Gastrocnemius medialis (tissue), 4 donors: ENCODE measurements around the gene SENP1. TPM values are rescaled to one million over a fixed set of nuclear protein-coding genes. Genes with fewer than 3 reads are reported as not detected.

Experiments
- ATAC-seq, 2 donors: fragments of 150-250 bp; one replicate each; pipeline ENCODE4 v1.9.1; 2016
- DNase-seq, 2 donors: peaks; one replicate each; pipeline ENCODE4 v3.0.0-alpha.2; 2019
- H3K27ac ChIP-seq, 4 donors: fragments of 200-600 bp; sonication (generic); 1 replicate in 1 of 4; 2 replicates in 3 of 4; pipeline ENCODE4 v1.5.1; 2016 to 2018; ENCODE audit warnings: mild to moderate bottlenecking in 2 of 4, moderate library complexity in 1 of 4
- H3K27me3 ChIP-seq, 3 donors: fragments of 200-600 bp; sonication (generic) in 2 of 3; 1 replicate in 1 of 3; 2 replicates in 2 of 3; pipeline versions ENCODE4 v1.5.1 to v1.6.0; 2016 to 2019; ENCODE audit warnings: mild to moderate bottlenecking in 1 of 3, moderate library complexity in 1 of 3
- H3K36me3 ChIP-seq, 2 donors: fragments of 200-600 bp; sonication (generic) in 1 of 2; one replicate each; pipeline ENCODE4 v1.5.1; 2017 to 2018
- H3K4me1 ChIP-seq, 2 donors: fragments of 200-600 bp; sonication (generic) in 1 of 2; one replicate each; pipeline ENCODE4 v1.5.1; 2016 to 2017; ENCODE audit warnings: mild to moderate bottlenecking in 2 of 2
- H3K4me3 ChIP-seq, 4 donors: fragments of 200-600 bp; sonication (generic) in 3 of 4; 1 replicate in 1 of 4; 2 replicates in 3 of 4; pipeline ENCODE4 v1.5.1; 2016 to 2019; ENCODE audit warnings: mild to moderate bottlenecking in 2 of 4
- H3K9me3 ChIP-seq, 3 donors: fragments of 200-600 bp; sonication (generic) in 2 of 3; 1 replicate in 1 of 3; 2 replicates in 2 of 3; pipeline ENCODE4 v1.5.1; 2016 to 2019
- CTCF ChIP-seq, 5 experiments: fragments of 450-650 bp in 3 of 5; fragments of 200-600 bp in 2 of 5; sonication (generic) in 2 of 5; IDR thresholded peaks in 4 of 5; conservative IDR thresholded peaks in 1 of 5; 1 replicate in 4 of 5; 2 replicates in 1 of 5; pipeline ENCODE4 v1.5.1; 2016 to 2019; ENCODE audit warnings: antibody characterized with exemption in 5 of 5, mild to moderate bottlenecking in 3 of 5, moderate library complexity in 3 of 5
- POLR2A ChIP-seq, 2 donors: fragments of 450-650 bp; IDR thresholded peaks; one replicate each; pipeline ENCODE4 v1.6.1; 2017; ENCODE audit warnings: antibody characterized with exemption in 2 of 2, mild to moderate bottlenecking in 2 of 2, moderate library complexity in 2 of 2
- in situ Hi-C, 4 donors: fragments of 200-750 bp; cut with MboI; loops; one replicate each; pipeline versions ENCODE4 v1.15.0 to v1.8.0; 2017; ENCODE audit warnings: low sequenced_read_pairs in 4 of 4
- intact Hi-C: fragments of 100-400 bp; cut with DNase I; formaldehyde crosslinking; loops from one replicate; pipeline ENCODE4 v1.15.1; 2023; ENCODE audit warnings: low total_unique reads
- microRNA-seq, 2 donors: library from miRNA; unstranded; fragments of <30 nt; microRNA quantifications; one replicate each; pipeline ENCODE4, GENCODE V29; 2016; ENCODE audit warnings: borderline replicate concordance in 2 of 2
- total RNA-seq, 4 donors: library from RNA; depleted of rRNA; stranded (reverse); fragments of >200 nt; gene quantifications; one replicate each; pipeline versions ENCODE4 v1.1.0 to v1.2.3, GENCODE V29; 2016

The SENP1 gene
- total RNA-seq, 4 donors from 2014 or later, result 8.7 to 19.1 (median 13.1) TPM

GRCh38 chr12:47997321-47997720 is 108.6 kb downstream of the SENP1 start:
- Histone ChIP-seq H3K9me3 (no peaks in the 10 kb centered on the region), H3K4me3 (no peak overlapping the region), H3K4me1 (peaks cover 21 to 28% of the 10 kb centered on the region in 2 donors), H3K27me3 (peaks cover 7 to 24% (median 16%) of the 10 kb centered on the region in 3 donors), H3K36me3 (no peaks in the 10 kb centered on the region), H3K27ac (no peak overlapping the region)
- intact Hi-C loops (no loop called here), in situ Hi-C loops (no loop called here)
- DNase-seq, result no peak
- no peak for ATAC-seq
- TF ChIP-seq CTCF (IDR thresholded peaks at IDR 0.05 in 4 of 5, conservative IDR thresholded peaks at IDR 0.05 in 1 of 5) (no peak), POLR2A (IDR thresholded peaks at IDR 0.05) (no peak)

- Histone ChIP-seq H3K27ac (no peak overlapping the region), H3K27me3 (peaks cover 0 to 13% (median 3%) of the 10 kb centered on the region in 3 donors), H3K9me3 (no peaks in the 10 kb centered on the region), H3K4me1 (peaks cover 10 to 15% of the 10 kb centered on the region in 2 donors), H3K36me3 (no peaks in the 10 kb centered on the region), H3K4me3 (no peak overlapping the region)
- ATAC-seq, result peak; percentile 26 to 61
- no peak for DNase-seq
- in situ Hi-C loops, result no loop called here
- TF ChIP-seq CTCF (IDR thresholded peaks at IDR 0.05 in 4 of 5, conservative IDR thresholded peaks at IDR 0.05 in 1 of 5) (no peak), POLR2A (IDR thresholded peaks at IDR 0.05) (no peak)
- intact Hi-C loops, result no loop called here
Measured at GRCh38 chr12:47995981-47996401, 109.9 kb downstream of the SENP1 start.

GRCh38 chr12:47993491-47993890 is 112.4 kb downstream of the SENP1 start:
- in situ Hi-C loops (no loop called here), intact Hi-C loops (no loop called here)
- Histone ChIP-seq H3K9me3 (no peaks in the 10 kb centered on the region), H3K4me1 (peaks cover 15 to 21% of the 10 kb centered on the region in 2 donors), H3K27me3 (no peaks in the 10 kb centered on the region), H3K27ac (no peak overlapping the region), H3K4me3 (no peak overlapping the region), H3K36me3 (no peaks in the 10 kb centered on the region)
- DNase-seq (no peak), ATAC-seq (no peak)
- TF ChIP-seq POLR2A (IDR thresholded peaks at IDR 0.05) (no peak), CTCF (IDR thresholded peaks at IDR 0.05 in 4 of 5, conservative IDR thresholded peaks at IDR 0.05 in 1 of 5) (no peak)

Small RNA genes within 50 kb of the gene (microRNA-seq; reads per million reads assigned to microRNA genes)
- gene MIR6505, result 76.9 to 86.2 reads per million in 2 donors

Other genes with a start within 250 kb of the SENP1 start
- gene VDR, start 201.1 kb downstream of the SENP1 start, total RNA-seq, result 1 to 10 TPM; 3.2 to 6.1 (median 4.4) TPM
- gene TMEM106C, start 142.5 kb downstream of the SENP1 start, total RNA-seq, result 10 to 100 TPM; 11.8 to 27.1 (median 24.8) TPM
- not detected for gene COL2A1, start 101.6 kb downstream of the SENP1 start, total RNA-seq
- 1,000 to 10,000 TPM in 1 of 4 donors, 100 to 1,000 TPM in 3; 341 to 1,022 (median 763) TPM for gene PFKM, start 13.3 kb upstream of the SENP1 start, total RNA-seq
- gene ASB8, start 51.4 kb upstream of the SENP1 start, total RNA-seq, result 100 to 1,000 TPM; 134 to 359 (median 210) TPM
- 1 to 10 TPM in 2 of 4 donors, under 1 TPM in 2; 0.38 to 2.0 (median 1.1) TPM for gene CCDC184, start 77.6 kb upstream of the SENP1 start, total RNA-seq
- gene OR10AD1, start 97.2 kb upstream of the SENP1 start, total RNA-seq, result not detected
- 10 to 100 TPM; 31.8 to 43.1 (median 34.2) TPM for gene ZNF641, start 244.8 kb upstream of the SENP1 start, total RNA-seq